ENCODE data around the gene SRRT.

SRRT gene

DNA sequence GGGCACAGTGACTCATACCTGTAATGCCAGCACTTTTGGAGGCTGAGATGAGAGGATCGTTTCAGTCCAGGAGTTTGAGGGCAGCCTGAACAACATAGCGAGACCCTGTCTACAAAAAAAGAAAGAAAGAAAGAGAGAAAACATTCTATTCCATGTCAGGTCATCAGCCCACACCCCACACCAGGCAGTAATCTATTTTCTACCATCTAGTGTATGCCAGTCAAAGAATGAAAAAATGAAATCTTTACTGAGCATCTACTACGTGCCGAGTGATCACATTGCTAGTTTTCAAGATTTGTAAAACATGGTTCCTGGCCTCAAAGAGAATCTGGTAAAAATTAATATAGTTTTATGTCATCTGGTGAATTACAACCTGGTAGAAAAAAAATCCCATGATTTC, 44.5 kb upstream of the SRRT start:
- Histone ChIP-seq H3K4me1 (ENCODE audit: low read length) (peaks cover 16% of the 10 kb centered on the region), H3K79me2 (ENCODE audit: low read length) (no peaks in the 10 kb centered on the region), H3K9ac (ENCODE audit: low read length) (no peak overlapping the region), H2AFZ (ENCODE audit: low read depth, low read length) (no peak overlapping the region), H3K4me2 (ENCODE audit: low read length) (peak overlapping the region; percentile 6; the same call in 1 of the 2 replicates), H3K27me3 (ENCODE audit: low read depth, low read length) (no peaks in the 10 kb centered on the region), H3K4me3 (ENCODE audit: low read length) (no peak overlapping the region), H3K27ac (ENCODE audit: low read length) (no peak overlapping the region), H3K36me3 (replicated peaks; ENCODE audit: low read depth, low read length) (no peaks in the 10 kb centered on the region), H4K20me1 (ENCODE audit: insufficient read depth, low read length) (no peaks in the 10 kb centered on the region), H3K9me3 (ENCODE audit: insufficient read depth, low read length) (no peaks in the 10 kb centered on the region)
- no peak for TF ChIP-seq EZH2phosphoT487 (IDR thresholded peaks at IDR 0.05; ENCODE audit: low read depth)
- TF ChIP-seq, protein P1, sequence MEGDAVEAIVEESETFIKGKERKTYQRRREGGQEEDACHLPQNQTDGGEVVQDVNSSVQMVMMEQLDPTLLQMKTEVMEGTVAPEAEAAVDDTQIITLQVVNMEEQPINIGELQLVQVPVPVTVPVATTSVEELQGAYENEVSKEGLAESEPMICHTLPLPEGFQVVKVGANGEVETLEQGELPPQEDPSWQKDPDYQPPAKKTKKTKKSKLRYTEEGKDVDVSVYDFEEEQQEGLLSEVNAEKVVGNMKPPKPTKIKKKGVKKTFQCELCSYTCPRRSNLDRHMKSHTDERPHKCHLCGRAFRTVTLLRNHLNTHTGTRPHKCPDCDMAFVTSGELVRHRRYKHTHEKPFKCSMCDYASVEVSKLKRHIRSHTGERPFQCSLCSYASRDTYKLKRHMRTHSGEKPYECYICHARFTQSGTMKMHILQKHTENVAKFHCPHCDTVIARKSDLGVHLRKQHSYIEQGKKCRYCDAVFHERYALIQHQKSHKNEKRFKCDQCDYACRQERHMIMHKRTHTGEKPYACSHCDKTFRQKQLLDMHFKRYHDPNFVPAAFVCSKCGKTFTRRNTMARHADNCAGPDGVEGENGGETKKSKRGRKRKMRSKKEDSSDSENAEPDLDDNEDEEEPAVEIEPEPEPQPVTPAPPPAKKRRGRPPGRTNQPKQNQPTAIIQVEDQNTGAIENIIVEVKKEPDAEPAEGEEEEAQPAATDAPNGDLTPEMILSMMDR (IDR thresholded peaks at IDR 0.05; ENCODE audit: low read depth, low read length), result no peak

DNA sequence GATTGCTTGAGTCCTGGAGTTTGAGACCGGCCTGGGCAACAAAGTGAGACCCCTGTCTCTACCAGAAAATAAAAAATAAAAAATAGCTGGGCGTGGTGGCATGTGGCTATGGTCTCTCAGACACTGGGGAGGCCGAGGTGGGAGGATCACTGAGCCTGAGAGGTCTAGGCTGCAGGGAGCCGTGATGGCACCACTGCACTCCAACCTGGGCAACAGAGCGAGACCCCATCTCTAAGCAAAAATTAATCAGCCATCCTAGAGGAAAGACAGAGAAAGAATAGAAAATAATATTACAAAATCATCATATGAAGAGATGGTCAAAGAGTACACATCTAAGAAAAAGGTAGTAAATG, 42.6 kb upstream of the SRRT start:
- H3K4me3 ChIP-seq (ENCODE audit: low read length), result no peak overlapping the region
- H3K4me2 ChIP-seq (ENCODE audit: low read length), result no peak overlapping the region
- peaks cover 16% of the 10 kb centered on the region for H3K4me1 ChIP-seq (ENCODE audit: low read length)
- no peaks in the 10 kb centered on the region for H3K36me3 ChIP-seq (replicated peaks; ENCODE audit: low read depth, low read length)
- no peak overlapping the region for H2AFZ ChIP-seq (ENCODE audit: low read depth, low read length)
- H3K27me3 ChIP-seq (ENCODE audit: low read depth, low read length), result no peaks in the 10 kb centered on the region
- H4K20me1 ChIP-seq (ENCODE audit: insufficient read depth, low read length), result no peaks in the 10 kb centered on the region
- no peak overlapping the region for H3K9ac ChIP-seq (ENCODE audit: low read length)
- no peak overlapping the region for H3K27ac ChIP-seq (ENCODE audit: low read length)
- no peaks in the 10 kb centered on the region for H3K9me3 ChIP-seq (ENCODE audit: insufficient read depth, low read length)
- no peak for TF ChIP-seq EZH2phosphoT487 (IDR thresholded peaks at IDR 0.05; ENCODE audit: low read depth)
- TF ChIP-seq, protein P1 (IDR thresholded peaks at IDR 0.05; ENCODE audit: low read depth, low read length), result no peak
- no peaks in the 10 kb centered on the region for H3K79me2 ChIP-seq (ENCODE audit: low read length)

DNA sequence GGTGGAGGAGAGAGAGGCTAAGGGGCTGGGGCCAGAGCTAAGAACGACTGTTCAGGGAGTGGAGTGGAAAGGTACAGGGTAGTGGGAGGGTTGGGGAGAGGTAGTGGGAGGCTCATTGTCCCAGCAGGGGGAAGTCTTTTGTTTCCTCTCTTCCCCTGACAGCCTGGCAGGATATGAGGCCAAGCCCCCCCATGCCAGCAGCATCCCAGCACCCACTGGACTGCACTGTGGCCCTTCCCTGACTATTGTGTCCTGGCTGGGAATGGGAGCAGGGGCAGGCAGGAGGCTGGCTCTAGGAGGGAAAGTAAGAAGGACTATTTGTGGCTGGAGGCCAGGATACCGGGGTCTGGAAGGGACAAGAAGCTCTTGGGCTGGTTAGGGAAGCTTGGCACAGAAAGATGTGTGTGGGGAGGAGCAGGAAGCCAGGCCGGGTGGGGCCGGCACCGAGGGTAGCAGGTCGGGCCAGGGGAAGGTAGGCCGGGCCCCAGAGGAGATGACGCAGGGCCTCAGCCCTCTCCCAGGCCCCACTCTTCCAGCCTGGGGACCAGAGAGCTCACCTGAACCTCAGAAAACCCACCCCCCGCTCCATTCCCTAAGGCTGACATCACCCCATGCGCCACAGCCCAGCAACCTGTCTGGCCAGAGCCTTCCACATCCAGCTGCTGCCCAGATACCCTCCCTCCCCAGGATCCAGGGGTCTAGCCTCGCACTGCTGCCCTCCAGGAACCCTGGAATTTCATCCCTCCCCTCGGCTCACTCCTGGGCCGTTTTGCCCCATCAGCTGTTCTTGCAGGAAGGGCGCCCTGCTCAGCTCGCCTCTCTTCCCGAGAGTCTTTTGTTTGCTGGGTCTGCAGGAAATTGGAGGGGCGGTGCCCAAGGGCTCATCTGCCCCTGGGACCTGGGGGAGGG, 38.7 kb upstream of the SRRT start:
- Histone ChIP-seq H3K4me3 (ENCODE audit: low read length) (no peak overlapping the region), H3K9ac (ENCODE audit: low read length) (no peak overlapping the region), H4K20me1 (ENCODE audit: insufficient read depth, low read length) (no peaks in the 10 kb centered on the region), H2AFZ (ENCODE audit: low read depth, low read length) (no peak overlapping the region), H3K4me2 (ENCODE audit: low read length) (peak overlapping the region; percentile 8; the same call in 1 of the 2 replicates), H3K27ac (ENCODE audit: low read length) (no peak overlapping the region), H3K27me3 (ENCODE audit: low read depth, low read length) (no peaks in the 10 kb centered on the region), H3K79me2 (ENCODE audit: low read length) (no peaks in the 10 kb centered on the region), H3K4me1 (ENCODE audit: low read length) (peaks cover 6% of the 10 kb centered on the region; the same call in 1 of the 2 replicates), H3K36me3 (replicated peaks; ENCODE audit: low read depth, low read length) (no peaks in the 10 kb centered on the region), H3K9me3 (ENCODE audit: insufficient read depth, low read length) (no peaks in the 10 kb centered on the region)
- TF ChIP-seq EZH2phosphoT487 (IDR thresholded peaks at IDR 0.05; ENCODE audit: low read depth), result no peak
- TF ChIP-seq, protein P1 (IDR thresholded peaks at IDR 0.05; ENCODE audit: low read depth, low read length), result no peak

DNA sequence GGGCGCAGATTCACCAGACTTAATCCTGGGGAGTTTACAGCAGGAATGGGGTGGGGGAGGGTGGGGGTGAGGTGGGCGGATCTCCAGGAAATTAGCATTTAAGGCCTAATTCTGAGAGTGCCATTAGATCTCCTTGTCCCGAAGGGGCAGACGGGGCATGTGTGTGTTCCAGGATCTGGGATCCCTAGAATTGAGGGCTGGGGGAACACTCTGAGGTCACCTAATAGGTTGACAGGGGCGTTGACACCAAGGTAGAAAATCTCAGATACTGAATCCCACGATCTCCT, 38.1 kb upstream of the SRRT start:
- Histone ChIP-seq H3K4me2 (ENCODE audit: low read length) (peak overlapping the region; percentile 84), H3K27ac (ENCODE audit: low read length) (peak overlapping the region; percentile 45), H3K36me3 (replicated peaks; ENCODE audit: low read depth, low read length) (no peaks in the 10 kb centered on the region), H2AFZ (ENCODE audit: low read depth, low read length) (no peak overlapping the region), H3K27me3 (ENCODE audit: low read depth, low read length) (no peaks in the 10 kb centered on the region), H3K79me2 (ENCODE audit: low read length) (no peaks in the 10 kb centered on the region), H3K4me1 (ENCODE audit: low read length) (peaks cover 6% of the 10 kb centered on the region; the same call in 1 of the 2 replicates), H4K20me1 (ENCODE audit: insufficient read depth, low read length) (no peaks in the 10 kb centered on the region), H3K9ac (ENCODE audit: low read length) (peak overlapping the region; percentile 91), H3K9me3 (ENCODE audit: insufficient read depth, low read length) (no peaks in the 10 kb centered on the region), H3K4me3 (ENCODE audit: low read length) (peak overlapping the region; percentile 78)
- TF ChIP-seq EZH2phosphoT487 (IDR thresholded peaks at IDR 0.05; ENCODE audit: low read depth), result no peak
- TF ChIP-seq, protein P1 (IDR thresholded peaks at IDR 0.05; ENCODE audit: low read depth, low read length), result no peak

All from OCI-LY3 (cell line).